WTC11 (cell line): Measurements from ENCODE around the gene CLN5. TPM values are rescaled to one million over a fixed set of nuclear protein-coding genes. Genes with fewer than 3 reads are reported as not detected.

ENCODE experiments used
- ATAC-seq: fragments of 200-7000 bp; cut with Tn5 transposase; 2 replicates; pipeline ENCODE4 v1.10.0; 2021; ENCODE audit warnings: mild to moderate bottlenecking, moderate library complexity
- CTCF ChIA-PET: fragments of 300-600 bp; sonication (Branson Sonifier 250); formaldehyde crosslinking; loops from one replicate; lab custom pipeline; 2021; ENCODE audit warnings: antibody characterized with exemption; lab: Charles Lee
- POLR2A ChIA-PET: fragments of 350-600 bp; sonication (Branson Sonifier 250); formaldehyde crosslinking; loops from one replicate; lab custom pipeline; 2021; ENCODE audit warnings: antibody characterized with exemption; lab: Charles Lee
- DNase-seq: peaks from one replicate; pipeline ENCODE4 v3.0.0; 2021; ENCODE audit warnings: low spot score
- H3K27ac Mint-ChIP-seq: 2 replicates; pipeline ENCODE4 v1.8.0; 2021; ENCODE audit warnings: mixed read lengths
- H3K27me3 Mint-ChIP-seq: 2 replicates; pipeline ENCODE4 v1.8.0; 2021; ENCODE audit warnings: low read depth, mild to moderate bottlenecking, moderate library complexity, mixed read lengths
- H3K36me3 Mint-ChIP-seq: 2 replicates; pipeline ENCODE4 v1.8.0; 2021; ENCODE audit warnings: mixed read lengths
- H3K4me1 Mint-ChIP-seq: 2 replicates; pipeline ENCODE4 v1.8.0; 2022; ENCODE audit warnings: mixed read lengths
- H3K4me3 Mint-ChIP-seq: 2 replicates; pipeline ENCODE4 v1.8.0; 2021; ENCODE audit warnings: mild to moderate bottlenecking, moderate library complexity, mixed read lengths
- H3K9me3 Mint-ChIP-seq: 2 replicates; pipeline ENCODE4 v1.8.0; 2021; ENCODE audit warnings: mixed read lengths
- AFF4 ChIP-seq: sonication (generic); formaldehyde crosslinking; IDR thresholded peaks from 2 replicates; pipeline ENCODE4 v1.8.1; 2023; ENCODE audit warnings: mild to moderate bottlenecking, missing genetic modification reagents, borderline replicate concordance
- ATF3 ChIP-seq: sonication (generic); formaldehyde crosslinking; conservative IDR thresholded peaks from 2 replicates; pipeline ENCODE4 v1.8.1; 2022; ENCODE audit warnings: mild to moderate bottlenecking, missing genetic modification reagents
- ATF6 ChIP-seq: sonication (generic); formaldehyde crosslinking; IDR thresholded peaks from 2 replicates; pipeline ENCODE4 v1.8.1; 2023; ENCODE audit warnings: mild to moderate bottlenecking, missing genetic modification reagents
- CBFB ChIP-seq: sonication (generic); formaldehyde crosslinking; IDR thresholded peaks from 2 replicates; pipeline ENCODE4 v1.8.1; 2022; ENCODE audit warnings: mild to moderate bottlenecking, low read depth, missing genetic modification reagents
- CREB1 ChIP-seq: sonication (generic); formaldehyde crosslinking; IDR thresholded peaks from 2 replicates; pipeline ENCODE4 v1.8.0; 2023; ENCODE audit warnings: mild to moderate bottlenecking, missing genetic modification reagents
- EMX1 ChIP-seq: fragments of 250-450 bp; sonication (Bioruptor Pico); IDR thresholded peaks from 2 replicates; pipeline ENCODE4 v1.8.0; 2021; ENCODE audit warnings: mild to moderate bottlenecking
- ETV6 ChIP-seq: sonication (generic); formaldehyde crosslinking; IDR thresholded peaks from 2 replicates; pipeline ENCODE4 v1.8.1; 2022; ENCODE audit warnings: mild to moderate bottlenecking, missing genetic modification reagents
- FOXK1 ChIP-seq: sonication (generic); formaldehyde crosslinking; IDR thresholded peaks from 2 replicates; pipeline ENCODE4 v1.8.0; 2022; ENCODE audit warnings: mild to moderate bottlenecking, moderate library complexity, missing genetic modification reagents
- GRHL2 ChIP-seq: fragments of 250-450 bp; sonication (Bioruptor Pico); IDR thresholded peaks from 2 replicates; pipeline ENCODE4 v1.8.0; 2022; ENCODE audit warnings: mild to moderate bottlenecking, moderate library complexity; ENCODE audit not compliant: insufficient replicate concordance, severe bottlenecking
- IRF1 ChIP-seq: sonication (generic); formaldehyde crosslinking; IDR thresholded peaks from 2 replicates; pipeline ENCODE4 v1.8.0; 2023; ENCODE audit warnings: missing genetic modification reagents
- IRF2 ChIP-seq: sonication (generic); formaldehyde crosslinking; IDR thresholded peaks from 2 replicates; pipeline ENCODE4 v1.8.0; 2022; ENCODE audit warnings: low read depth, missing genetic modification reagents, borderline replicate concordance
- KAT7 ChIP-seq: sonication (generic); formaldehyde crosslinking; IDR thresholded peaks from 2 replicates; pipeline ENCODE4 v1.8.1; 2023; ENCODE audit warnings: missing genetic modification reagents, mild to moderate bottlenecking, borderline replicate concordance
- MLX ChIP-seq: sonication (generic); formaldehyde crosslinking; IDR thresholded peaks from 2 replicates; pipeline ENCODE4 v1.8.1; 2023; ENCODE audit warnings: mild to moderate bottlenecking, missing genetic modification reagents, moderate library complexity
- RELA ChIP-seq: sonication (generic); formaldehyde crosslinking; IDR thresholded peaks from 2 replicates; pipeline ENCODE4 v1.8.1; 2022; ENCODE audit warnings: missing genetic modification reagents, mild to moderate bottlenecking, borderline replicate concordance
- RORB ChIP-seq: fragments of 250-450 bp; sonication (Bioruptor Pico); IDR thresholded peaks from 2 replicates; pipeline ENCODE4 v1.9.0; 2021; ENCODE audit warnings: mild to moderate bottlenecking
- SP1 ChIP-seq: sonication (generic); formaldehyde crosslinking; conservative IDR thresholded peaks from 2 replicates; pipeline ENCODE4 v1.8.1; 2022; ENCODE audit warnings: missing genetic modification reagents
- STAT6 ChIP-seq: sonication (generic); formaldehyde crosslinking; conservative IDR thresholded peaks from 2 replicates; pipeline ENCODE4 v1.8.1; 2023; ENCODE audit warnings: mild to moderate bottlenecking, low read depth, missing genetic modification reagents, moderate library complexity
- TEAD4 ChIP-seq: sonication (generic); formaldehyde crosslinking; IDR thresholded peaks from 2 replicates; pipeline ENCODE4 v1.8.0; 2022; ENCODE audit warnings: mild to moderate bottlenecking, missing genetic modification reagents
- USF1 ChIP-seq: sonication (generic); formaldehyde crosslinking; IDR thresholded peaks from 2 replicates; pipeline ENCODE4 v1.8.0; 2022; ENCODE audit warnings: mild to moderate bottlenecking, missing genetic modification reagents
- ZMAT4 ChIP-seq: fragments of 250-450 bp; sonication (Bioruptor Pico); IDR thresholded peaks from 2 replicates; pipeline ENCODE4 v1.9.0; 2021; ENCODE audit warnings: mild to moderate bottlenecking
- ZNF396 ChIP-seq: fragments of 250-450 bp; sonication (Bioruptor Pico); IDR thresholded peaks from 2 replicates; pipeline ENCODE4 v1.8.0; 2021; ENCODE audit warnings: mild to moderate bottlenecking, moderate library complexity, borderline replicate concordance
- total RNA-seq: library from RNA; stranded (reverse); gene quantifications from 3 replicates; pipeline ENCODE4 v1.2.3, GENCODE V29; 2021

Gene CLN5
- total RNA-seq, 1 experiment from 2014 or later: 9.2 TPM

GRCh38 chr13:77040076-77040475 is 48.2 kb downstream of the CLN5 start (continued):
- TF ChIP-seq CREB1 (CRISPR knock-in tag): no peak
- no peak for TF ChIP-seq MLX
- TF ChIP-seq SP1 (CRISPR knock-in tag): no peak
- TF ChIP-seq IRF1 (CRISPR knock-in tag): no peak
- TF ChIP-seq ETV6 (CRISPR knock-in tag): no peak
- TF ChIP-seq USF1 (CRISPR knock-in tag): no peak
- TF ChIP-seq KAT7: no peak

GRCh38 chr13:77040835-77041234 is 49.0 kb downstream of the CLN5 start:
- POLR2A ChIA-PET: no interaction called here
- Mint-ChIP-seq H3K9me3 (peaks cover 6% of the 10 kb centered on the region), H3K36me3 (no peaks in the 10 kb centered on the region), H3K27ac (no peak overlapping the region)
- ATAC-seq: no peak
- CTCF ChIA-PET: no interaction called here
- no peak for TF ChIP-seq STAT6
- TF ChIP-seq ZNF396 (CRISPR knock-in tag): no peak
- TF ChIP-seq TEAD4 (CRISPR knock-in tag): no peak
- no peak for TF ChIP-seq KAT7
- no peak for TF ChIP-seq RORB
- no peak for TF ChIP-seq SP1 (CRISPR knock-in tag)
- no peak for TF ChIP-seq ZMAT4 (CRISPR knock-in tag)
- no peak for TF ChIP-seq IRF1 (CRISPR knock-in tag)
- TF ChIP-seq CBFB (CRISPR knock-in tag): no peak
- no peak for TF ChIP-seq CREB1 (CRISPR knock-in tag)
- no peak for TF ChIP-seq IRF2
- TF ChIP-seq RELA (CRISPR knock-in tag): no peak
- TF ChIP-seq ATF6 (CRISPR knock-in tag): no peak
- no peak for TF ChIP-seq AFF4 (CRISPR knock-in tag)
- TF ChIP-seq MLX: no peak
- TF ChIP-seq EMX1: no peak
- TF ChIP-seq GRHL2: no peak
- TF ChIP-seq ATF3 (CRISPR knock-in tag): no peak
- no peak for TF ChIP-seq FOXK1 (CRISPR knock-in tag)
- TF ChIP-seq, all 79 proteins: peak for 0
- H3K4me3 Mint-ChIP-seq: no peak overlapping the region
- no peak for DNase-seq
- no peaks in the 10 kb centered on the region for H3K4me1 Mint-ChIP-seq
- no peaks in the 10 kb centered on the region for H3K27me3 Mint-ChIP-seq
